Esophagus squamous epithelium (tissue), 5 donors: ENCODE results near the gene BATF. TPM values are rescaled to one million over a fixed set of nuclear protein-coding genes. Genes with fewer than 3 reads are reported as not detected.

Source experiments
- DNase-seq: peaks from one replicate; lab custom pipeline; 2025; lab: John Stamatoyannopoulos, UW
- H3K27ac ChIP-seq, 4 donors: fragments of 200-600 bp; sonication (generic); one replicate each; pipeline ENCODE4 v1.5.1; 2016 to 2019; ENCODE audit warnings: mild to moderate bottlenecking in 1 of 4
- H3K27me3 ChIP-seq, 4 donors: fragments of 200-600 bp; sonication (generic); 1 replicate in 3 of 4; 2 replicates in 1 of 4; pipeline versions ENCODE4 v1.5.1 to v1.6.0; 2017 to 2021; ENCODE audit warnings: antibody characterized with exemption in 1 of 4
- H3K36me3 ChIP-seq, 3 donors: fragments of 200-600 bp; sonication (generic); one replicate each; pipeline ENCODE4 v1.5.1; 2016 to 2019
- H3K4me1 ChIP-seq, 3 donors: fragments of 200-600 bp; sonication (generic); one replicate each; pipeline ENCODE4 v1.5.1; 2017 to 2019
- H3K4me3 ChIP-seq, 4 donors: fragments of 200-600 bp; sonication (generic); 1 replicate in 3 of 4; 2 replicates in 1 of 4; pipeline ENCODE4 v1.5.1; 2016 to 2019; ENCODE audit warnings: mild to moderate bottlenecking in 2 of 4, moderate library complexity in 1 of 4
- H3K9me3 ChIP-seq, 3 donors: fragments of 200-600 bp; sonication (generic); one replicate each; pipeline ENCODE4 v1.5.1; 2016 to 2019
- POLR2A ChIP-seq, 4 donors: fragments of 450-650 bp; IDR thresholded peaks; one replicate each; pipeline ENCODE4 v1.6.1; 2017; ENCODE audit warnings: antibody characterized with exemption in 4 of 4, mild to moderate bottlenecking in 4 of 4, moderate library complexity in 3 of 4
- WGBS, 2 donors: methylation state at CpG; one replicate each; pipeline ENCODE4 v1.1.5; 2018; 5-methylcytosine and 5-hydroxymethylcytosine counted together
- intact Hi-C: fragments of 100-400 bp; cut with DNase I; formaldehyde crosslinking; loops from one replicate; pipeline ENCODE4 v1.15.0; 2022
- total RNA-seq, 4 donors: library from RNA; depleted of rRNA; stranded (reverse); fragments of >200 nt; gene quantifications; one replicate each; pipeline ENCODE4 v1.1.0, GENCODE V29; 2016
- TF ChIP-seq, protein P1 (sequence below), 6 experiments: fragments of 450-650 bp in 4 of 6; fragments of 200-600 bp in 2 of 6; sonication (generic) in 2 of 6; IDR thresholded peaks; one replicate each; pipeline ENCODE4 v1.5.1; 2016 to 2019; ENCODE audit warnings: antibody characterized with exemption in 6 of 6, mild to moderate bottlenecking in 4 of 6, moderate library complexity in 4 of 6
- donor health status: DM: yes; HTN: yes; CAD: no.

The BATF gene
- total RNA-seq, 4 donors from 2014 or later, result 1.7 to 14.5 (median 6.8) TPM

DNA sequence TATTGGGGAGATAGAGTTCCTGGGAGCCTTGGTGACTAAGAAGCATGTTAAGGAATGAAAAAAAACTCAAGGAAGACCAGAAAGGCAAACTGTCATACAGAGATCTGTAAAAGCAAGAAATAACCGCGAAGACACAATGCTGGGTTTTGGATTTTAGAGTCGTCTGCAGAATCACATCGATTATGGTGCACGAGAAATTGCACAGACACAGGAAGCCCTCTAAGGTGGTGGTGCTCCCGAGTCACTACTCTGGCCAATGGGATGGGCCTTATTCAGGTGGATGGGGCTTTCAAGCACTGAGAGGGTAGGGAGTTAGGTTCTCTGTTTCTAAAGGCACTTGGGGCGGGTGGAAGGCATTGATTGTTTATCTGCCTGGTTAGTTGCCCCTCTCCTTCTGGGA lies 45.9 kb downstream of the BATF start:
- DNase-seq, result no peak
- H3K27me3 ChIP-seq, result no peaks in the 10 kb centered on the region
- H3K4me3 ChIP-seq, result no peak overlapping the region
- H3K36me3 ChIP-seq, result no peaks in the 10 kb centered on the region
- intact Hi-C loops, result loop anchor here (10.0 kb wide), 1 partner anchor 253 kb away; no protein-coding TSS in a partner anchor
- no peak for TF ChIP-seq POLR2A (IDR thresholded peaks at IDR 0.05)
- TF ChIP-seq, protein P1, sequence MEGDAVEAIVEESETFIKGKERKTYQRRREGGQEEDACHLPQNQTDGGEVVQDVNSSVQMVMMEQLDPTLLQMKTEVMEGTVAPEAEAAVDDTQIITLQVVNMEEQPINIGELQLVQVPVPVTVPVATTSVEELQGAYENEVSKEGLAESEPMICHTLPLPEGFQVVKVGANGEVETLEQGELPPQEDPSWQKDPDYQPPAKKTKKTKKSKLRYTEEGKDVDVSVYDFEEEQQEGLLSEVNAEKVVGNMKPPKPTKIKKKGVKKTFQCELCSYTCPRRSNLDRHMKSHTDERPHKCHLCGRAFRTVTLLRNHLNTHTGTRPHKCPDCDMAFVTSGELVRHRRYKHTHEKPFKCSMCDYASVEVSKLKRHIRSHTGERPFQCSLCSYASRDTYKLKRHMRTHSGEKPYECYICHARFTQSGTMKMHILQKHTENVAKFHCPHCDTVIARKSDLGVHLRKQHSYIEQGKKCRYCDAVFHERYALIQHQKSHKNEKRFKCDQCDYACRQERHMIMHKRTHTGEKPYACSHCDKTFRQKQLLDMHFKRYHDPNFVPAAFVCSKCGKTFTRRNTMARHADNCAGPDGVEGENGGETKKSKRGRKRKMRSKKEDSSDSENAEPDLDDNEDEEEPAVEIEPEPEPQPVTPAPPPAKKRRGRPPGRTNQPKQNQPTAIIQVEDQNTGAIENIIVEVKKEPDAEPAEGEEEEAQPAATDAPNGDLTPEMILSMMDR (IDR thresholded peaks at IDR 0.05), result no peak
- WGBS, 2 donors, result 82 to 87% methylated on average over 7 of the region's 7 CpGs
- no peak overlapping the region for H3K27ac ChIP-seq
- no peaks in the 10 kb centered on the region for H3K9me3 ChIP-seq
- peaks cover 0 to 6% (median 0%) of the 10 kb centered on the region in 3 donors for H3K4me1 ChIP-seq

- Histone ChIP-seq H3K36me3 (no peaks in the 10 kb centered on the region), H3K27ac (no peak overlapping the region), H3K4me3 (no peak overlapping the region), H3K4me1 (peaks cover 0 to 6% (median 0%) of the 10 kb centered on the region in 3 donors), H3K9me3 (no peaks in the 10 kb centered on the region), H3K27me3 (no peaks in the 10 kb centered on the region)
- TF ChIP-seq, protein P1 (IDR thresholded peaks at IDR 0.05), result no peak
- TF ChIP-seq POLR2A (IDR thresholded peaks at IDR 0.05), result no peak
- WGBS, 2 donors, result 79 to 82% methylated on average over 5 to 6 of the region's 6 CpGs
- DNase-seq, result no peak
- intact Hi-C loops, result loop anchor here (10.0 kb wide), 1 partner anchor 254 kb away; no protein-coding TSS in a partner anchor
These were observed 46.5 kb downstream of the BATF start for GRCh38 chr14:75568791-75569190.

DNA sequence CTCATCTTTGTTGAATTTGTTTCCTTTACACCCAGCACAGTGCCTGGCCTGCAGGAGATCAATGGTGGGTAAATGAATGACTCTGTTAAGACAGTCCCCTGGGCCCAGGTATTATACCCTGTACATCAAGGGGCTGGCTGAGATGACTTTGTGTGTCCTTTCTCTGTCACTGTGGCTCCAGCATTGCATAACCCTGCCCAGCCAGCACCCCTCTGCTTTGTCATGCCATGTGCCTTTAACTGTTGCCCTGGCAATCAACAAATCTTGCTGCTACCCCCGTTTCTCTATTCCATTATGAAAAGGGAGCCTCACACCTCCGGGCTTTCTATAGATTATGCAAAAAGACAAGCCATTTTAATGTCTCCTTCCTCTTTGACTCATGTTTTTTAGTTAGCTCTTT lies 48.5 kb downstream of the BATF start:
- Histone ChIP-seq H3K27ac (no peak overlapping the region), H3K9me3 (no peaks in the 10 kb centered on the region), H3K36me3 (no peaks in the 10 kb centered on the region), H3K27me3 (no peaks in the 10 kb centered on the region), H3K4me3 (no peak overlapping the region), H3K4me1 (peaks cover 0 to 6% (median 0%) of the 10 kb centered on the region in 3 donors)
- 25 to 32% methylated on average over 2 of the region's 2 CpGs for WGBS, 2 donors
- intact Hi-C loops, result no loop called here
- no peak for TF ChIP-seq POLR2A (IDR thresholded peaks at IDR 0.05)
- TF ChIP-seq, protein P1 (IDR thresholded peaks at IDR 0.05), result no peak
- no peak for DNase-seq

DNA sequence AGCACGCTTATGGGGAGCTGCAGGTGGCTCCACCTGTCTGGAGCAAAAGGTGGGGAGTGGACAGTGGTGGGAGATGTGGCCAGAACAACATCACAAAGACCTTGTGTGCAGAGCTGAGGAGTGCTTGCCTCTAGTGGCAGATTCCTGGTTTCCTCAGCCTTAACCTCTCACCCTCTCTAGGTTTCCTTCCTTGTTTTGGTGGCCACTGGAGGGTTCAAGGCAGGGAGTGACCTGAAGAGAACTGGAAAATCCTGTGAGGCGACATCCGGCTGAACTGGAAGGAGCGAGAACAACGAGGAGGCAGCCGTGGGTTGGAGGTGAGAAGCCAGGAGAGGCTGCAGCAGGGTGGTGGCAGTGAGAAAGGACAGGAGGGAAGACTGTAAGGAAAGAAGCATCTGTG lies 49.8 kb downstream of the BATF start:
- Histone ChIP-seq H3K4me3 (no peak overlapping the region), H3K4me1 (peaks cover 0 to 6% (median 0%) of the 10 kb centered on the region in 3 donors), H3K9me3 (no peaks in the 10 kb centered on the region), H3K27ac (no peak overlapping the region), H3K36me3 (no peaks in the 10 kb centered on the region), H3K27me3 (no peaks in the 10 kb centered on the region)
- 41 to 59% methylated on average over 4 to 5 of the region's 6 CpGs for WGBS, 2 donors
- TF ChIP-seq, protein P1 (IDR thresholded peaks at IDR 0.05), result no peak
- TF ChIP-seq POLR2A (IDR thresholded peaks at IDR 0.05), result no peak
- intact Hi-C loops, result no loop called here
- DNase-seq, result no peak

- no peak for DNase-seq
- intact Hi-C loops, result no loop called here
- Histone ChIP-seq H3K4me1 (peaks cover 18 to 39% (median 19%) of the 10 kb centered on the region in 3 donors), H3K9me3 (no peaks in the 10 kb centered on the region), H3K27ac (no peak overlapping the region), H3K36me3 (no peaks in the 10 kb centered on the region), H3K4me3 (no peak overlapping the region), H3K27me3 (no peaks in the 10 kb centered on the region)
- 62 to 68% methylated on average over 3 of the region's 3 CpGs for WGBS, 2 donors
- TF ChIP-seq, protein P1 (IDR thresholded peaks at IDR 0.05), result no peak
- TF ChIP-seq POLR2A (IDR thresholded peaks at IDR 0.05), result no peak
These were observed 54.8 kb downstream of the BATF start for GRCh38 chr14:75577090-75577489.
